Epidermal melanocyte (primary cell): ENCODE results near the gene GRID2.

Source experiments
- DNase-seq: peaks from one replicate; pipeline ENCODE4 v3.0.0; 2011; ENCODE audit warnings: low spot score; ENCODE audit not compliant: insufficient read length

The GRID2 gene

GRCh38 chr4:93732509-93732908 is 1428.7 kb downstream of the GRID2 start:
- no peak for DNase-seq

- no peak for DNase-seq
Measured at GRCh38 chr4:93740890-93741289, 1437.1 kb downstream of the GRID2 start.

DNA sequence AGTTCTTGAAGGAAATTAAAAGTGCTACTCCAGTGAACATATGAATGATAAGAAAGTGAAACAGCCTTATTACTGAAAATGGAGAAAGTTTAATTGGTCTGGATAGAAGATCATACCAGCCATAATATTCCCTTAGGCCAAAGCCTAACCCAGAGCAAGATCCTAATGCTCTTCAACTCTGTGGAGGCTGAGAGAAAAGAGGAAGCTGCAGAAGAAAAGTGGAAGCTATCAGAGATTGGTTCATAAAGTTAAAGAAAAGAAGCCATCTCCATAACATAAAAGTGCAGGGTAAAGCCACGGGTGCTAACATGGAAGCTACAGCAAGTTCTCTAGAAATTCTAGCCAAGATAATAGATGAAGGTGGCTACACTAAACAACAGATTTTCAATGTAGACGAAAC is 1439.3 kb downstream of the GRID2 start:
- no peak for DNase-seq

GRCh38 chr4:93743635-93744034 is 1439.9 kb downstream of the GRID2 start:
- no peak for DNase-seq

DNA sequence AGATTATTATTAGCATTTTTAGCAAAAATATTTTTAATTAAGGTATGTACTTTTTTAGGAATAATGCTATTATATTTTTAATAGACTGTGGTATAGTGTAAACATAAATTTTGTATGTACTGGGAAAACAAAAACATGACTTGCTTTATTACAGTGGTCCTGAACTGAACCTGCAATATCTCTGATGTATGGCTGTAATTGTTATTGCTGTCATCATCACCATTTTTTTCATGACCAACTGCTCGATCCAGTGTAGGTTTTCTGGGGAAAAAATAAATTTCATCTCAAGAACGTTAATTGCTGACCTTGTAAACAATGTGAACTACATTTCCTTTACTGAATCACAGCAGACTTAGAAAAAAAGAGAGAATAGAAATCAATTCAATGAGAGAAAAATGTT is 1441.2 kb downstream of the GRID2 start:
- no peak for DNase-seq

DNA sequence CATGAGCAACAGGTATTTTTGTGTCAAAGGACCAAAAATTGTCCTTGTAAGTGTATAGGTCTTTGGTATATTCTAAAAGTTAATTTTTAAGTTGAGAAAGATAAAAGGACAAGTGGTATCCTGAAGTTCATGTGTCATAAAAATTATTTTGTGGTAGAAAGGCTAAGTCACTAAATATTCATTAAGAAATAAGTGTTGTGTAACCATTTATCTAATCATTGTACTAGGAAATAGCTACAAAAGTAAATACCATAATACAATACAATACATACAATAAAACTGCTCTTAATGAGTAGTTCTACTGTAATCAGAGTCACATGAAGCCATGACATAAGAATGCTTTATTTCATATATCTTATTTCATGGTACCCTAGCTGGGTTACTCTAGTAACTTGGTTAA is 1442.3 kb downstream of the GRID2 start:
- DNase-seq, result no peak

GRCh38 chr4:93747220-93747619 is 1443.5 kb downstream of the GRID2 start:
- DNase-seq, result no peak

DNA sequence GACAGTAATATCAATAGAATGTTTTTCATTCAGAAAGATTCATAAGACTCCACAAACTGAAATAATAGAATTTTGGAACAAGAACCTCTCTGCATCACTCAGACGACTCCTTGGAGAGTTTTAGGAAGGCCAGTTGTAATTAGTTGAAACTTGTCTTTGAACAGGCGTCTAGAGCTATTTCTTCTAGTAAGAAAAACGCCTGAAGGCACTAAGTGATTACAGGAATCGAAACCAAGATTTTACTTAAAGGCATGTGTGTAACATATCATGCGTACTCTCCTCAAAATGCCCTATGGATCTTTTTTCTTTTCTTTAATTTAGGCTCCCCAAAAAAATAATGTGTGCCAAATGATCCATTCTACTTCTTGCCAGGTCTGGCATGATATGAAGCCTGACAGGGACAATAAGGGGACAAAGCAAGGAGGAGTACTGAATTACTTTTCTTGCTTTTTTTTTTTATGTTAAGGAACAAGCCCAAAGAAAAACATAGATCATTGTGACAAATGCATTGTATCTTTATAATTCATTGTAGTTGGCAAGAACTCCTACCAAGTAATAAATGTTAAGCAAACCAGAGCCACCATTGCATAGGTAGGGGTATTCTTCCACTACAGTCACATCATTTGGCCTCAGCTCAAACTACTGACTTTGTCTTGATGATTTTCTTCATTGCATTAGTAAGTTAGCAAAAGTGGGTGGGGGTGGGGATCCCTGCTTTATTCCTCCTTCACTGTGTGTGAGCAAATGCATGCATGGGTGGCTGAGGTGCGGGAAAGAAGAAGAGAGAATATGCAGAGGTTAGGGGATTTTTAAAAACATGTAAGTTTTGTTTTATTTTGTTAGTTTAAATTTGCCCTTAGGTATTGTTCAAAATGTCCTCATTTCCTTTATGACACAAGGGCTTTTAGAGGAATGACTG is 1444.9 kb downstream of the GRID2 start:
- DNase-seq, result no peak

- no peak for DNase-seq
Measured at GRCh38 chr4:93749292-93749761, 1445.6 kb downstream of the GRID2 start.

GRCh38 chr4:93751411-93751810 is 1447.6 kb downstream of the GRID2 start:
- DNase-seq, result no peak

DNA sequence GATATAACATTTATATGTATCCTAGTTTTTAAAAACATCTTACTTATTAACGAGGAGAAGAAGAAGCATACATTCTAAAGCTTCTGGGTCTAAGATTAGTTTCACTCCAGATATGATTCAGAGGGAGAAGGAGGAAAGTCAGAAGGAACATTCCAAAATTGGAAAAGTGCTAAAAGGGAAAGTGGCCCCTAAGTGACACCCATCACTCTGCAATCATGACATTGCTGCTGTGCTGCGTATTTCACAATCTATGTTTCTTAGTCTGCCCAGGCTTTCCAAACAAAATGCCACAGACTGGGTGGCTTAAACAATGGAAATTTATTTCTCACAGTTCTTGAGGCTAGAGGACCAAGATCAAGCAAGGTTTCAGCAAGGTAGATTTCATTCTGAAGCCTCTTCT is 1452.3 kb downstream of the GRID2 start:
- DNase-seq, result no peak

GRCh38 chr4:93759506-93759905 is 1455.7 kb downstream of the GRID2 start:
- DNase-seq, result no peak

GRCh38 chr4:93760284-93760683 is 1456.5 kb downstream of the GRID2 start:
- no peak for DNase-seq

DNA sequence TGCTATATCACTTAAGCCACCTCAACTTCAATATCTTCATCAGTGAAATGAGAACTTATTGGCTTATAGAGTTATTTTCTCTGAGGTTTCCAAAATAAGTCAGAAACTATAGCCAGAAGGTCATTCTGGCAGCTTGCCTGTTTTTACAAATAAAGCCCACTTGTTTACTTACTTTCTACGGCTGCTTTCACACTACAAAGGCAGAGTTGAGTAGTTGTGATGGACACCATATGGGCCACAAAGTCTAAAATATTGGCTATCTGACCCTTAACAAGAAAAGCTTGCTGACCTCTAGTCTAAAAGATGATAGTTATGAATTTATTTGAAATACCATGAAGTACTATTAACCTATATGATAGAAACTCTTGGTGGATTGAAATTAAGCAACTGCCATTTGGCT is 1457.5 kb downstream of the GRID2 start:
- no peak for DNase-seq

GRCh38 chr4:93764639-93765246 is 1461.0 kb downstream of the GRID2 start:
- DNase-seq, result peak; percentile 50

DNA sequence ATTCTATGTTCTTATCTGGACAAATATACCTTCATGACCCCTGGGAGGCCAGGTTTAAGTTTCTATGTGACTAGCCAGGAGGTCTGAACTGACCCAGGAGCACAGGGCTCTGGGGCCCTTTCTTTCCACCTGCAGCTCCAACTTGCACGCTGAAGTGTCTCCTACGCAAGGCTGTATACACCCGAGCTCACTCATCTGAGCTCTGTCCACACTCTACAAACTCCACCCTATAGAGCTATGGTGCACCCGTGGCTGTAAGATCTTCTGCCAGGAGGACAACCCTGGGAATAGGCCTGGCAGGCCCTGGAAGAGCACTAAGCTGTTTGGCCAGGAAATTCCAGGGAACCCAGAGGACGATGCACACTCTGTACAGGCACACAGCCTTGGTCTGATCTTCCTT is 1464.2 kb downstream of the GRID2 start:
- DNase-seq, result no peak

DNA sequence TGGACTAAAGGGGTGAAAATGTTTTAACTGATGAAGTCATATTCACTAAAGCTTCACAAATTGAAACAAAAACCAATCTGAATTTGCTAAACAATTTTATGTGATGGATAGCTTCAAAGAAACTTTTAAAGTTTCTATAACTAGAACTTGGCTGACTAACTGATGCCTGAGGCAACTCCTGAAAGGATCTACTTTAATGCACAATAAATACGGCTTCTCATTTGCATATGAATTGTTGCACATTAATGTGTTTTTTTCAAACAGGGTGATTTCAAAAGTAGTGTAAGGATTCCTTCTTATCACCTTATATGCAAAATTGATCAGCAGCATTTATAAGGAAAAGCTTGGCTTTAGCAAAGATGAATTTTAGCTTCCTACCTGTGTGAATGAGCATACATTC is 1466.4 kb downstream of the GRID2 start:
- no peak for DNase-seq

DNA sequence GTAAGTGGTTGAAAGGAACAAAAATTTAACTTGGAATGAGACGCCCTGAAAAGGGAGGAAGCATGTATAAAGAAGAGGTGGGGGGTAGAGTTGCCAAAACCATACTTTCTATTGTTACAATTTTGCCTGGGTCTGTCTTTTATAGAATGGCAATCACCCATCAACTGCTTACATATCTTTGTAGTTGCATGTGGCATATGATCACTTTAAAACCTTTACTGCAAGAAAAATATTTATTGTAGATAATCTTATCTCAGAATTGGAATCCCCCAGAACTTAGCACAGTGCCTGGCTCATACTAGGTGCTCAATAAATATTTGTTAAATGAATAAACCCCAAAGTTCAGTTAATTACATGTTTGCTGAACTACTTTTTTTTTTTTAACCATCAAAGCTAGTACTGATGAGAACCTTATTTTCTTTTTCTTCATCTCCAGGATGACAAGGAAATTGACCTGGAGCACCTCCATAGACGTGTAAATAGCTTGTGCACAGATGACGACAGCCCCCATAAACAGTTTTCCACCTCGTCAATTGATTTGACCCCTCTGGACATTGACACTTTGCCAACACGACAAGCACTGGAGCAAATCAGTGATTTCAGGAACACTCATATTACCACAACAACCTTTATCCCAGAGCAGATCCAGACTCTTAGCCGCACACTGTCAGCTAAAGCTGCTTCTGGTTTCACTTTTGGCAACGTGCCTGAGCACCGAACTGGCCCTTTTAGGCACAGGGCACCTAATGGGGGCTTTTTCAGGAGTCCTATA is 1468.1 kb downstream of the GRID2 start:
- DNase-seq, result no peak

- no peak for DNase-seq
Measured at GRCh38 chr4:93772858-93773257, 1469.1 kb downstream of the GRID2 start.

DNA sequence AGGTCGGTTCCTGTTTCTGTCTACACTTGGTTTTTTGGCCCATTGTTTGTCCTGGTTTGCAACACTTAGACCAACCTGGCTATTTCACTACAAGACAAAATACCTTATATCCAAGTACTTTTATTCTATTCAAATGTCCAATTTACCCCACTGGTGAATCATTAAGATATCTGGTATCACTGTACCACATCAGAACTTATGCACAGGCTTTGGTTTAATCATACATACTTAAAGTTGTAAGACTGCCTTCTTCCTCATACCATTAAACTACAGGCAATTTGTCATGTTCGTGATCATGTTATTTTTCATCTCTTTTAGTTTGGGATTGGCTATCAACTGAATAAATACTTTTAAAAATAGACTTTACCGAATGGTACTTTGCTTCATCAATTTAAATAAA is 1471.8 kb downstream of the GRID2 start:
- DNase-seq, result no peak

GRCh38 chr4:93776386-93777080 is 1472.8 kb downstream of the GRID2 start:
- DNase-seq, result no peak
